ENCODE results near the gene CETN1.

CETN1 gene

GRCh38 chr18:596288-596881, 16.2 kb downstream of the CETN1 start:
- ChIA-PET CTCF (no interaction called here), POLR2A (no interaction called here)
- TF ChIP-seq LEF1 (IDR thresholded peaks at IDR 0.05; ENCODE audit: borderline replicate concordance) = no peak
- TF ChIP-seq FOXA1 (IDR thresholded peaks at IDR 0.05) = no peak
- TF ChIP-seq ARNT (IDR thresholded peaks at IDR 0.05) = no peak
- no peak for TF ChIP-seq L3MBTL2 (conservative IDR thresholded peaks at IDR 0.05)
- TF ChIP-seq CTBP1 (IDR thresholded peaks at IDR 0.05; ENCODE audit: borderline replicate concordance) = no peak
- no peak for TF ChIP-seq ZNF384 (IDR thresholded peaks at IDR 0.05)
- TF ChIP-seq FOXM1 (IDR thresholded peaks at IDR 0.05; ENCODE audit: borderline replicate concordance) = no peak
- no peak for TF ChIP-seq NFRKB (IDR thresholded peaks at IDR 0.05)
- no peak for TF ChIP-seq SUZ12 (IDR thresholded peaks at IDR 0.05)
- peak; percentile 68 for DNase-seq (ENCODE audit: extremely low spot score)

- ChIA-PET CTCF (interaction anchor here (1.2 kb wide), 1 partner anchor 18 kb away, joined by 3 read pairs; no protein-coding TSS in a partner anchor), POLR2A (interaction anchor here (1.5 kb wide), 1 partner anchor 60 kb away, joined by 4 read pairs; no protein-coding TSS in a partner anchor)
- TF ChIP-seq SP1 (IDR thresholded peaks at IDR 0.05) = no peak
- no peak for TF ChIP-seq ARNT (IDR thresholded peaks at IDR 0.05)
- TF ChIP-seq ELF4 (IDR thresholded peaks at IDR 0.05) = no peak
- TF ChIP-seq ZNF384 (IDR thresholded peaks at IDR 0.05) = no peak
- TF ChIP-seq HDGF (IDR thresholded peaks at IDR 0.05; ENCODE audit: borderline replicate concordance) = no peak
- TF ChIP-seq FOXK2 (IDR thresholded peaks at IDR 0.05) = no peak
- peak; percentile 70 for TF ChIP-seq PKNOX1 (IDR thresholded peaks at IDR 0.05)
- no peak for TF ChIP-seq NFRKB (IDR thresholded peaks at IDR 0.05)
- no peak for TF ChIP-seq FOXA1 (IDR thresholded peaks at IDR 0.05)
- TF ChIP-seq BHLHE40 (IDR thresholded peaks at IDR 0.05; ENCODE audit: borderline replicate concordance) = no peak
- peak; percentile 22; the same call in 1 of the 2 replicates for TF ChIP-seq CTBP1 (IDR thresholded peaks at IDR 0.05; ENCODE audit: borderline replicate concordance)
- TF ChIP-seq L3MBTL2 (conservative IDR thresholded peaks at IDR 0.05) = no peak
- TF ChIP-seq FOXM1 (IDR thresholded peaks at IDR 0.05; ENCODE audit: borderline replicate concordance) = no peak
- DNase-seq (ENCODE audit: extremely low spot score) = no peak
These were observed 18.0 kb downstream of the CETN1 start for GRCh38 chr18:598124-598589.

- TF ChIP-seq PKNOX1 (IDR thresholded peaks at IDR 0.05) (peak; percentile 89), ARNT (IDR thresholded peaks at IDR 0.05) (no peak)
- peak; percentile 10 for DNase-seq (ENCODE audit: extremely low spot score)
- POLR2A ChIA-PET = no interaction called here
- CTCF ChIA-PET = no interaction called here
These were observed 19.9 kb downstream of the CETN1 start for GRCh38 chr18:600107-600506.

GRCh38 chr18:604771-605170, 24.6 kb downstream of the CETN1 start:
- ChIA-PET POLR2A (interaction anchor here (1.2 kb wide), 1 partner anchor 337 kb away, joined by 5 read pairs; the partner anchor contains the start of gene THOC1), CTCF (interaction anchor here (0.6 to 0.9 kb wide), 2 partner anchors 11 to 50 kb away, joined by 3 read pairs; no protein-coding TSS in a partner anchor)
- TF ChIP-seq L3MBTL2 (conservative IDR thresholded peaks at IDR 0.05) (no peak), NFRKB (IDR thresholded peaks at IDR 0.05) (no peak), FOXK2 (IDR thresholded peaks at IDR 0.05) (no peak), FOXA1 (IDR thresholded peaks at IDR 0.05) (no peak)
- no peak for DNase-seq (ENCODE audit: extremely low spot score)

- TF ChIP-seq ARNT (IDR thresholded peaks at IDR 0.05) = no peak
- TF ChIP-seq FOXA1 (IDR thresholded peaks at IDR 0.05) = no peak
- no peak for TF ChIP-seq NFRKB (IDR thresholded peaks at IDR 0.05)
- TF ChIP-seq SUZ12 (IDR thresholded peaks at IDR 0.05) = no peak
- TF ChIP-seq BHLHE40 (IDR thresholded peaks at IDR 0.05; ENCODE audit: borderline replicate concordance) = no peak
- TF ChIP-seq SP1 (IDR thresholded peaks at IDR 0.05) = no peak
- TF ChIP-seq FOXK2 (IDR thresholded peaks at IDR 0.05) = no peak
- no peak for DNase-seq (ENCODE audit: extremely low spot score)
- CTCF ChIA-PET = interaction anchor here (0.5 kb wide), 1 partner anchor 125 kb away, joined by 3 read pairs; no protein-coding TSS in a partner anchor
- POLR2A ChIA-PET = no interaction called here
These were observed 27.8 kb downstream of the CETN1 start for GRCh38 chr18:607930-608329.

- no peak for TF ChIP-seq FOXA1 (IDR thresholded peaks at IDR 0.05)
- TF ChIP-seq HDGF (IDR thresholded peaks at IDR 0.05; ENCODE audit: borderline replicate concordance) = no peak
- no peak for TF ChIP-seq LEF1 (IDR thresholded peaks at IDR 0.05; ENCODE audit: borderline replicate concordance)
- no peak for TF ChIP-seq SUZ12 (IDR thresholded peaks at IDR 0.05)
- no peak for TF ChIP-seq NFRKB (IDR thresholded peaks at IDR 0.05)
- TF ChIP-seq ARNT (IDR thresholded peaks at IDR 0.05) = no peak
- TF ChIP-seq ZNF384 (IDR thresholded peaks at IDR 0.05) = no peak
- no peak for TF ChIP-seq CTBP1 (IDR thresholded peaks at IDR 0.05; ENCODE audit: borderline replicate concordance)
- TF ChIP-seq PKNOX1 (IDR thresholded peaks at IDR 0.05) = no peak
- no peak for TF ChIP-seq SP1 (IDR thresholded peaks at IDR 0.05)
- no peak for TF ChIP-seq L3MBTL2 (conservative IDR thresholded peaks at IDR 0.05)
- POLR2A ChIA-PET = no interaction called here
- DNase-seq (ENCODE audit: extremely low spot score) = no peak
- CTCF ChIA-PET = no interaction called here
These were observed 30.2 kb downstream of the CETN1 start for GRCh38 chr18:610214-610928.

All from HEK293T (cell line).